ENCODE data around the gene DUOXA1.

Gene DUOXA1

DNA sequence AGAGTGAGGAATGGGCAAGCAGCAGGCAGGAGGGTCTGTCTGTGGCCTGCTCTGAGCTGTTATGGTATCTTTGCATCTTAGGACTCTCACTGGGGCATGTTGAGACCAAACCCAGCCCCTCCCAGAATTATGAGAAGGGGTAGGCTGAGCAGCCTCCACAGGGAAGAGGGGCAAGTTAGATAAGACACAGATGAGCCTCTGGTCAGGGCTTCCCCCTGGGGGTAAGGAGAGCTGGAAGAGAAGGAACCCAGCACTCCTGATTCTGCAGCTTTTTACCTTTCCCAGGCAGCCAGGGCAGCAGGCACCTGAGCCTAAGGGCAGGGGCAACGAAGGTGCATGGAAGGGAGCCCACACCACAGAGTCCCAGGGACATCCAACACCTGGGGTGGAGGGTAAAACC is 19.4 kb upstream of the DUOXA1 start:
- Histone ChIP-seq H3K4me1 (ENCODE audit: control insufficient read depth, insufficient read depth, low read length) (peaks cover 15% of the 10 kb centered on the region), H3K4me3 (ENCODE audit: low read length) (no peak overlapping the region), H3K36me3 (ENCODE audit: control insufficient read depth, insufficient read depth, low read length, severe bottlenecking) (no peaks in the 10 kb centered on the region), H3K27me3 (replicated peaks; ENCODE audit: control insufficient read depth, insufficient read depth, low read length) (no peaks in the 10 kb centered on the region), H3K9ac (ENCODE audit: low read length) (no peak overlapping the region), H3K9me3 (ENCODE audit: control insufficient read depth, low read length) (no peaks in the 10 kb centered on the region)
- no peak for DNase-seq (ENCODE audit: low read depth)

DNA sequence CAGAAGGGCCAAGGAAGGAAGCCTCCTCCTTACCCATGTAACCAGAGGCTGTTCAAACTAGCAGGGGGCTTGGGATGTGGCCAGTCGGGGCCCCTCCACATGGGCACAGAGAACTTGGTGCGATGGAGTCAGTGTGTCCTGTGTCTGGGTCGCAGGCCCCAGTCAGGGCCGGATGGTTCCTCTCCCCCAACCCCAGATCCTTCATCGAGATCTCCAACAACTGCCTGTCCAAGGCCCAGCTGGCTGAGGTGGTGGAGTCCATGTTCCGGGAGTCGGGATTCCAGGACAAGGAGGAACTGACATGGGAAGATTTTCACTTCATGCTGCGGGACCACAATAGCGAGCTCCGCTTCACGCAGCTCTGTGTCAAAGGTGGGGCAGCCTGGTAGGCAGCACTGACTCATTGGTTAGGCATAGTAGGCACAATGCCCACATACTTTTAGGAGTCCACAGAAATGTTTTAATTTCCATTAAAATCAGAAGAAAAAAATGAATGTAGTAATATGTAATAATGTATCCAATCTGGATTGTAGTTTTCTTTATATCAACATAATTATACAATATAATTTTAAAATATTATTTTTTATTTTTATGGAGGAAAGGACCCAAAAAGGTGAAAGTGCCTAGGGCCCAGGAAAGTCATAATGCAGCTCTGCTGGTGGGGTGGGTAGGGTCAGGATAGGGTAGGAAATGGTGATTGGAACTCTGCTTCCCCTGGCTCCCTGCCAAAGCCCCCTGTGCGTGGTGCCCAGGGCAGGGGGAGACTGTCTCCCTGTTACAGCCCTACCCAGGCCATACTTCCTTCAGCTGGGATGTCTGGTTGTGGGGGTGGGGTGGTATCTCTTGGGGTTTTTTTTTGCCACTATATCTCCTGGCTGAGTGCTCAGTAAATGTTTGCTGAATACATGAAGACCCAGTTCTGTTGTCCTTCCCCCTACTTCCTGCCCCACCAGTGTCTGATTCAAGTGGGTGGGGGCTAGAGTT is 18.7 kb upstream of the DUOXA1 start:
- H3K4me3 ChIP-seq (ENCODE audit: low read length), result no peak overlapping the region
- no peak for DNase-seq (ENCODE audit: low read depth)
- H3K36me3 ChIP-seq (ENCODE audit: control insufficient read depth, insufficient read depth, low read length, severe bottlenecking), result no peaks in the 10 kb centered on the region
- no peaks in the 10 kb centered on the region for H3K27me3 ChIP-seq (replicated peaks; ENCODE audit: control insufficient read depth, insufficient read depth, low read length)
- H3K9me3 ChIP-seq (ENCODE audit: control insufficient read depth, low read length), result no peaks in the 10 kb centered on the region
- peaks cover 15% of the 10 kb centered on the region for H3K4me1 ChIP-seq (ENCODE audit: control insufficient read depth, insufficient read depth, low read length)
- H3K9ac ChIP-seq (ENCODE audit: low read length), result no peak overlapping the region

- no peaks in the 10 kb centered on the region for H3K36me3 ChIP-seq (ENCODE audit: control insufficient read depth, insufficient read depth, low read length, severe bottlenecking)
- no peaks in the 10 kb centered on the region for H3K27me3 ChIP-seq (replicated peaks; ENCODE audit: control insufficient read depth, insufficient read depth, low read length)
- no peak for DNase-seq (ENCODE audit: low read depth)
- H3K4me3 ChIP-seq (ENCODE audit: low read length), result no peak overlapping the region
- no peak overlapping the region for H3K9ac ChIP-seq (ENCODE audit: low read length)
- peaks cover 15% of the 10 kb centered on the region for H3K4me1 ChIP-seq (ENCODE audit: control insufficient read depth, insufficient read depth, low read length)
- H3K9me3 ChIP-seq (ENCODE audit: control insufficient read depth, low read length), result no peaks in the 10 kb centered on the region
Measured at GRCh38 chr15:45147606-45148005, 17.9 kb upstream of the DUOXA1 start.

GRCh38 chr15:45146405-45146804 is 16.7 kb upstream of the DUOXA1 start:
- no peaks in the 10 kb centered on the region for H3K27me3 ChIP-seq (replicated peaks; ENCODE audit: control insufficient read depth, insufficient read depth, low read length)
- no peaks in the 10 kb centered on the region for H3K9me3 ChIP-seq (ENCODE audit: control insufficient read depth, low read length)
- H3K36me3 ChIP-seq (ENCODE audit: control insufficient read depth, insufficient read depth, low read length, severe bottlenecking), result no peaks in the 10 kb centered on the region
- H3K4me1 ChIP-seq (ENCODE audit: control insufficient read depth, insufficient read depth, low read length), result peaks cover 15% of the 10 kb centered on the region
- H3K9ac ChIP-seq (ENCODE audit: low read length), result no peak overlapping the region
- no peak for DNase-seq (ENCODE audit: low read depth)
- no peak overlapping the region for H3K4me3 ChIP-seq (ENCODE audit: low read length)

DNA sequence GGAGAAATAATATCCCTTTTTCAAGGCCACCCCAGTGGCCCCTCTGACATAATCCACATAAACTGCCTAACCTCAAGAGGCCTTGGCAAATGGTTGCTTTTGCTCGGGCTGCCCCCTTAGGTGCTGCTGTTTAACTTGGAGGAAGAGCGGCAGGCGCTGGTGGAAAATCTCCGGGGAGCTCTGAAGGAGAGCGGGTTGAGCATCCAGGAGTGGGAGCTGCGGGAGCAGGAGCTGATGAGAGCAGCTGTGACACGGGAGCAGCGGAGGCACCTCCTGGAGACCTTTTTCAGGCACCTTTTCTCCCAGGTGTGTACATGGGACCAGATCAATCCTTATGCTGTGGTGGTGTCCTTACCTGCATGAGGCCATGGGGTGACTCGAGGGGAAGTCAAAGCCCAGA is 15.1 kb upstream of the DUOXA1 start:
- no peak overlapping the region for H3K4me3 ChIP-seq (ENCODE audit: low read length)
- no peak for DNase-seq (ENCODE audit: low read depth)

DNA sequence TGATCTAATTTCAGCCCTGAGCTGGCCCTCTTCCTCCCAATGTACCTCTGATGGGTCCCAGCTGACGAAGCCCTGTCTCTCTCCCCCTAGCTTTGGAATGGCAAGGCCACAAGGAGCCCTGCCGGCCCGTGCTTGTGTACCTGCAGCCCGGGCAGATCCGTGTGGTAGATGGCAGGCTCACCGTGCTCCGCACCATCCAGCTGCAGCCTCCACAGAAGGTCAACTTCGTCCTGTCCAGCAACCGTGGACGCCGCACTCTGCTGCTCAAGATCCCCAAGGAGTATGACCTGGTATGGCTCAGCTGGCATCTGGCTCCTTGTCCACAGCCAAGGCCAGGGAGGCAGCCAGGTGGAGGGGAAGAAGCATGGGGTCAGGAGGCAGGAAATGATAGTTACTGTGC is 14.3 kb upstream of the DUOXA1 start:
- no peak for DNase-seq (ENCODE audit: low read depth)
- no peaks in the 10 kb centered on the region for H3K9me3 ChIP-seq (ENCODE audit: control insufficient read depth, low read length)
- H3K4me1 ChIP-seq (ENCODE audit: control insufficient read depth, insufficient read depth, low read length), result peaks cover 15% of the 10 kb centered on the region
- H3K9ac ChIP-seq (ENCODE audit: low read length), result no peak overlapping the region
- H3K4me3 ChIP-seq (ENCODE audit: low read length), result no peak overlapping the region
- H3K36me3 ChIP-seq (ENCODE audit: control insufficient read depth, insufficient read depth, low read length, severe bottlenecking), result no peaks in the 10 kb centered on the region
- H3K27me3 ChIP-seq (replicated peaks; ENCODE audit: control insufficient read depth, insufficient read depth, low read length), result no peaks in the 10 kb centered on the region

More for the DNA sequence above, 15.1 kb upstream of the DUOXA1 start:
- no peaks in the 10 kb centered on the region for H3K27me3 ChIP-seq (replicated peaks; ENCODE audit: control insufficient read depth, insufficient read depth, low read length)
- no peaks in the 10 kb centered on the region for H3K36me3 ChIP-seq (ENCODE audit: control insufficient read depth, insufficient read depth, low read length, severe bottlenecking)
- peaks cover 15% of the 10 kb centered on the region for H3K4me1 ChIP-seq (ENCODE audit: control insufficient read depth, insufficient read depth, low read length)
- no peaks in the 10 kb centered on the region for H3K9me3 ChIP-seq (ENCODE audit: control insufficient read depth, low read length)
- no peak overlapping the region for H3K9ac ChIP-seq (ENCODE audit: low read length)

DNA sequence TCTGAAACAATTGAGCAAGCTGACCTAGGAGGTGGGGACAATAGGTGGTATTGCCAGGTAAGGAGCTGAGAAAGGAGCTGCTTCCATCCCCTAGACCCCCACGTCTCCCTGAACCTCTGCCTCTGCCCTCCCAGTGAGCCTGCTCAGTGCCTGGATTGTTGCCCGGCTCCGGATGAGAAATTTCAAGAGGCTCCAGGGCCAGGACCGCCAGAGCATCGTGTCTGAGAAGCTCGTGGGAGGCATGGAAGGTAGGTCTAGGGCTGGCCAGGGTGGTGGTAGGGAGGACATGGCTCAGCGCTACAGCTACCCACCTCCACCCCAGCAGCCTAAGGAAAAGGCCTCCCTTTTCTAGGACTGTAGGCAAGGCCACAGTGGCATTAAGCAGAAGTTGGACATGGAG is 13.4 kb upstream of the DUOXA1 start:
- Histone ChIP-seq H3K36me3 (ENCODE audit: control insufficient read depth, insufficient read depth, low read length, severe bottlenecking) (no peaks in the 10 kb centered on the region), H3K9me3 (ENCODE audit: control insufficient read depth, low read length) (no peaks in the 10 kb centered on the region), H3K27me3 (replicated peaks; ENCODE audit: control insufficient read depth, insufficient read depth, low read length) (peaks cover 4% of the 10 kb centered on the region), H3K4me1 (ENCODE audit: control insufficient read depth, insufficient read depth, low read length) (peaks cover 9% of the 10 kb centered on the region), H3K4me3 (ENCODE audit: low read length) (no peak overlapping the region), H3K9ac (ENCODE audit: low read length) (no peak overlapping the region)
- no peak for DNase-seq (ENCODE audit: low read depth)

GRCh38 chr15:45141386-45141785 is 11.7 kb upstream of the DUOXA1 start:
- Histone ChIP-seq H3K9ac (ENCODE audit: low read length) (no peak overlapping the region), H3K4me3 (ENCODE audit: low read length) (no peak overlapping the region), H3K36me3 (ENCODE audit: control insufficient read depth, insufficient read depth, low read length, severe bottlenecking) (no peaks in the 10 kb centered on the region), H3K27me3 (replicated peaks; ENCODE audit: control insufficient read depth, insufficient read depth, low read length) (peaks cover 15% of the 10 kb centered on the region), H3K9me3 (ENCODE audit: control insufficient read depth, low read length) (no peaks in the 10 kb centered on the region), H3K4me1 (ENCODE audit: control insufficient read depth, insufficient read depth, low read length) (peaks cover 7% of the 10 kb centered on the region)
- no peak for DNase-seq (ENCODE audit: low read depth)

- H3K27me3 ChIP-seq (replicated peaks; ENCODE audit: control insufficient read depth, insufficient read depth, low read length), result peaks cover 16% of the 10 kb centered on the region
- no peaks in the 10 kb centered on the region for H3K36me3 ChIP-seq (ENCODE audit: control insufficient read depth, insufficient read depth, low read length, severe bottlenecking)
- peaks cover under 1% of the 10 kb centered on the region for H3K4me1 ChIP-seq (ENCODE audit: control insufficient read depth, insufficient read depth, low read length)
- no peaks in the 10 kb centered on the region for H3K9me3 ChIP-seq (ENCODE audit: control insufficient read depth, low read length)
- DNase-seq (ENCODE audit: low read depth), result no peak
- H3K4me3 ChIP-seq (ENCODE audit: low read length), result no peak overlapping the region
- H3K9ac ChIP-seq (ENCODE audit: low read length), result no peak overlapping the region
Measured at GRCh38 chr15:45140557-45141250, 11.0 kb upstream of the DUOXA1 start.

DNA sequence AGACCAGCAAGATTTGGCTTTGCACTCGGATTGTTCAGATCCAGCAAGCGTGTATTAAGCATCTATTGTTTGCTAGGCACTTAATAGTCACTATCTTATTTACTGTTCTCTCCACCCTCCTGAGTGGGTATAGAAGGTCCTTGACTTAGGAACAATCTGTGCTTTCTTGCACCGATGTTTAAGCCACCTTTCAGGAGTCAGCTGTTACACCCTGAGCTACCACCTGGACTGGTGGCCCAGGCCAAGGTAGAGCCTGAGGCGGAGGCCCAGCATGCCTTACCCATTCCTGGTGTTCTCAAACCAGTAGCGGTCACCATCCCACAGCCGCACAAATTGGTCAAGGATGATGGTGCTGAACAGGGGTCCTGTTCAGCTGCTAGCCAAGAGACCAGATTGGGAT is 10.1 kb upstream of the DUOXA1 start:
- H3K4me3 ChIP-seq (ENCODE audit: low read length), result no peak overlapping the region
- H3K36me3 ChIP-seq (ENCODE audit: control insufficient read depth, insufficient read depth, low read length, severe bottlenecking), result no peaks in the 10 kb centered on the region
- peaks cover 20% of the 10 kb centered on the region for H3K27me3 ChIP-seq (replicated peaks; ENCODE audit: control insufficient read depth, insufficient read depth, low read length)
- no peak overlapping the region for H3K9ac ChIP-seq (ENCODE audit: low read length)
- no peaks in the 10 kb centered on the region for H3K4me1 ChIP-seq (ENCODE audit: control insufficient read depth, insufficient read depth, low read length)
- no peaks in the 10 kb centered on the region for H3K9me3 ChIP-seq (ENCODE audit: control insufficient read depth, low read length)
- DNase-seq (ENCODE audit: low read depth), result no peak

Measured in adipocyte (in vitro differentiated cells).